VCaP (cell line): ENCODE data around the gene USP11.
"Not testable (repeated sequence)": the region's sequence is repeated elsewhere in the genome, so short reads cannot be mapped to it uniquely, and the experiment has no call there.

ENCODE experiments used
- H3K27ac ChIP-seq: fragments of 450-650 bp; 2 replicates; pipeline ENCODE4 v1.5.1; 2017
- CTCF ChIP-seq: fragments of 450-650 bp; conservative IDR thresholded peaks from 2 replicates; pipeline ENCODE4 v1.5.1; 2017; ENCODE audit warnings: mild to moderate bottlenecking, moderate library complexity

Gene USP11

GRCh38 chrX:47264483-47265173, 31.8 kb downstream of the USP11 start:
- H3K27ac ChIP-seq: no peak overlapping the region
- no peak for TF ChIP-seq CTCF

GRCh38 chrX:47266643-47267042, 33.8 kb downstream of the USP11 start:
- no peak for TF ChIP-seq CTCF
- no peak overlapping the region for H3K27ac ChIP-seq

- H3K27ac ChIP-seq: no peak overlapping the region
- TF ChIP-seq CTCF: no peak
These were observed 39.2 kb downstream of the USP11 start for GRCh38 chrX:47272013-47272408.

- no peak overlapping the region for H3K27ac ChIP-seq
- TF ChIP-seq CTCF: no peak
These were observed 40.4 kb downstream of the USP11 start for GRCh38 chrX:47273011-47273730.

GRCh38 chrX:47278691-47279090, 45.9 kb downstream of the USP11 start:
- no peak for TF ChIP-seq CTCF
- no peak overlapping the region for H3K27ac ChIP-seq

- TF ChIP-seq CTCF: no peak
- H3K27ac ChIP-seq: no peak overlapping the region
These were observed 50.4 kb downstream of the USP11 start for GRCh38 chrX:47283015-47283771.

GRCh38 chrX:47284616-47285015, 51.8 kb downstream of the USP11 start:
- TF ChIP-seq CTCF: peak; percentile 19; the same call in 1 of the 2 replicates
- H3K27ac ChIP-seq: not testable (repeated sequence)
